SK-N-SH (cell line): ENCODE data around the gene DAB2IP. TPM values are rescaled to one million over a fixed set of nuclear protein-coding genes. Genes with fewer than 3 reads are reported as not detected.

Experiments
- CTCF ChIA-PET: fragments of 300-600, 350-600 bp; formaldehyde crosslinking; extraction: SDS; loops from one replicate; lab custom pipeline; 2021; lab: Yijun Ruan, JAX
- POLR2A ChIA-PET: fragments of 350-600 bp; sonication (Branson Sonifier 250); formaldehyde crosslinking; extraction: SDS; loops from one replicate; lab custom pipeline; 2020; ENCODE audit warnings: antibody characterized with exemption, inconsistent platforms; lab: Yijun Ruan, JAX
- DNase-seq: peaks from one replicate; pipeline ENCODE4 v3.0.0; 2012
- H2AFZ ChIP-seq: fragments of 200-600 bp; sonication (generic); 2 replicates; pipeline ENCODE4 v1.8.1; 2016; ENCODE audit warnings: antibody characterized with exemption, mild to moderate bottlenecking, low read depth
- H3F3A ChIP-seq: fragments of 200-600 bp; sonication (generic); replicated peaks from 2 replicates; pipeline ENCODE3; 2016; ENCODE audit warnings: antibody characterized with exemption, mild to moderate bottlenecking; ENCODE audit not compliant: insufficient read depth
- H3K27ac ChIP-seq, 2 experiments: fragments of 200-500 bp in 1 of 2; fragments of 200-600 bp in 1 of 2; sonication (Bioruptor generic) in 1 of 2; sonication (generic), shearing (Covaris generic) in 1 of 2; 2 replicates each; pipeline versions ENCODE4 v1.5.1 to v1.6.1; 2014 to 2016; ENCODE audit warnings: low read depth in 2 of 2, inconsistent platforms in 1 of 2, low read length in 1 of 2, mild to moderate bottlenecking in 1 of 2, mixed read lengths in 1 of 2
- H3K27me3 ChIP-seq: fragments of 200-600 bp; sonication (generic), shearing (Covaris generic); 2 replicates; pipeline ENCODE4 v1.6.1; 2016; ENCODE audit warnings: mixed run types; ENCODE audit not compliant: insufficient read depth
- H3K36me3 ChIP-seq, 2 experiments: fragments of 200-500 bp in 1 of 2; fragments of 200-600 bp in 1 of 2; sonication (Bioruptor generic) in 1 of 2; sonication (generic) in 1 of 2; replicated peaks in 1 of 2; 2 replicates each; pipeline versions ENCODE3 to v1.5.1; 2014 to 2016; ENCODE audit warnings: low read length in 1 of 2, mild to moderate bottlenecking in 1 of 2; ENCODE audit not compliant: insufficient read depth in 2 of 2, control insufficient read depth in 1 of 2
- H3K4me1 ChIP-seq, 2 experiments: fragments of 200-500 bp in 1 of 2; fragments of 200-600 bp in 1 of 2; sonication (Bioruptor generic) in 1 of 2; sonication (generic), shearing (Covaris generic) in 1 of 2; 2 replicates each; pipeline versions ENCODE4 v1.5.1 to v1.6.1; 2014 to 2016; ENCODE audit warnings: low read depth in 1 of 2, low read length in 1 of 2, mixed run types in 1 of 2; ENCODE audit not compliant: insufficient read depth in 2 of 2, control insufficient read depth in 1 of 2
- H3K4me2 ChIP-seq: fragments of 200-600 bp; sonication (generic), shearing (Covaris generic); 2 replicates; pipeline ENCODE4 v1.6.1; 2017; ENCODE audit warnings: mixed run types
- H3K4me3 ChIP-seq, 2 experiments: fragments of 200-500 bp in 1 of 2; fragments of 200-600 bp in 1 of 2; sonication (Bioruptor generic) in 1 of 2; sonication (generic), shearing (Covaris generic) in 1 of 2; 2 replicates each; pipeline versions ENCODE4 v1.5.1 to v1.8.1; 2014 to 2016; ENCODE audit warnings: low read depth in 2 of 2, inconsistent platforms in 1 of 2, low read length in 1 of 2, mild to moderate bottlenecking in 1 of 2, mixed read lengths in 1 of 2, moderate library complexity in 1 of 2
- H3K79me2 ChIP-seq: fragments of 200-600 bp; sonication (generic); 2 replicates; pipeline ENCODE4 v1.8.1; 2017; ENCODE audit warnings: mild to moderate bottlenecking; ENCODE audit not compliant: insufficient read depth
- H3K9ac ChIP-seq: fragments of 200-600 bp; sonication (generic); 2 replicates; pipeline ENCODE4 v1.6.1; 2017; ENCODE audit warnings: mixed run types
- H3K9me2 ChIP-seq: fragments of 200-600 bp; sonication (generic); 2 replicates; pipeline ENCODE4 v1.6.1; 2017; ENCODE audit warnings: mixed run types
- H3K9me3 ChIP-seq: fragments of 200-600 bp; sonication (generic); 2 replicates; pipeline ENCODE4 v1.6.1; 2017; ENCODE audit warnings: mixed run types, mild to moderate bottlenecking, moderate library complexity
- H4K20me1 ChIP-seq: fragments of 200-600 bp; sonication (generic); 2 replicates; pipeline ENCODE4 v1.6.1; 2017; ENCODE audit warnings: mild to moderate bottlenecking, mixed run types; ENCODE audit not compliant: insufficient read depth
- CHD2 ChIP-seq: fragments of 150-350 bp; IDR thresholded peaks from 2 replicates; pipeline ENCODE4 v1.6.1; 2018; ENCODE audit warnings: low read length; ENCODE audit not compliant: partially characterized antibody
- ELF1 ChIP-seq: IDR thresholded peaks from 2 replicates; pipeline ENCODE4 v1.4.0; 2012
- EP300 ChIP-seq, 2 experiments: IDR thresholded peaks; 2 replicates each; pipeline versions ENCODE4 v1.4.0 to v1.6.1; 2012; ENCODE audit warnings: borderline replicate concordance in 1 of 2, low read depth in 1 of 2, low read length in 1 of 2
- FOSL2 ChIP-seq: IDR thresholded peaks from 2 replicates; pipeline ENCODE4 v1.4.0; 2012; ENCODE audit warnings: low read depth, mild to moderate bottlenecking, moderate library complexity, borderline replicate concordance
- FOXM1 ChIP-seq: IDR thresholded peaks from 2 replicates; pipeline ENCODE4 v1.4.0; 2012; ENCODE audit warnings: low read depth, mild to moderate bottlenecking
- GABPA ChIP-seq: IDR thresholded peaks from 2 replicates; pipeline ENCODE4 v1.4.0; 2012; ENCODE audit warnings: low read depth, mild to moderate bottlenecking
- GATA2 ChIP-seq: sonication (generic); formaldehyde crosslinking; IDR thresholded peaks from 2 replicates; pipeline ENCODE4 v1.5.0; 2020; ENCODE audit warnings: mild to moderate bottlenecking, missing genetic modification reagents
- JUND ChIP-seq: IDR thresholded peaks from 2 replicates; pipeline ENCODE4 v1.4.0; 2012
- MXI1 ChIP-seq: IDR thresholded peaks from 2 replicates; pipeline ENCODE4 v1.6.1; 2012; ENCODE audit warnings: mild to moderate bottlenecking, low read depth, low read length, improper control_type of control experiment
- PBX3 ChIP-seq: IDR thresholded peaks from 2 replicates; pipeline ENCODE4; 2012
- POLR2AphosphoS5 ChIP-seq: IDR thresholded peaks from 2 replicates; pipeline ENCODE4 v1.6.1; 2012; ENCODE audit warnings: low read depth, low read length
- RFX5 ChIP-seq: IDR thresholded peaks from 2 replicates; pipeline ENCODE4 v1.6.1; 2012; ENCODE audit warnings: mild to moderate bottlenecking, improper control_type of control experiment, low read length
- RXRA ChIP-seq: IDR thresholded peaks from 2 replicates; pipeline ENCODE4 v1.4.0; 2012; ENCODE audit warnings: low read depth, mild to moderate bottlenecking, borderline replicate concordance
- TAF1 ChIP-seq: IDR thresholded peaks from 2 replicates; pipeline ENCODE4 v1.6.1; 2012; ENCODE audit warnings: low read depth, mild to moderate bottlenecking, low read length, moderate library complexity, borderline replicate concordance
- TCF12 ChIP-seq: IDR thresholded peaks from 2 replicates; pipeline ENCODE4 v1.4.0; 2012
- USF1 ChIP-seq: IDR thresholded peaks from 2 replicates; pipeline ENCODE4 v1.4.0; 2012; ENCODE audit warnings: low read depth, borderline replicate concordance
- USF2 ChIP-seq: fragments of 150-350 bp; IDR thresholded peaks from 2 replicates; pipeline ENCODE4 v1.6.1; 2017; ENCODE audit warnings: antibody characterized with exemption, low read length, low read depth, borderline replicate concordance
- WGBS: methylation state at CpG from one replicate; pipeline ENCODE4 v1.1.6; 2017; ENCODE audit warnings: low lambda C conversion rate; 5-methylcytosine and 5-hydroxymethylcytosine counted together
- polyA plus RNA-seq, 3 experiments: library from polyadenylated mRNA; depleted of rRNA; stranded (reverse); fragments of >200 nt; gene quantifications; 2 replicates each; pipeline ENCODE4 v1.2.3, GENCODE V29; 2012
- TF ChIP-seq, protein P1 (sequence below): fragments of 150-350 bp; IDR thresholded peaks from 2 replicates; pipeline ENCODE4 v1.6.1; 2016; ENCODE audit warnings: mild to moderate bottlenecking, low read depth, low read length
- TF ChIP-seq, protein P2 (sequence below): IDR thresholded peaks from 2 replicates; pipeline ENCODE4 v1.6.1; 2012; ENCODE audit warnings: mild to moderate bottlenecking, low read depth, low read length, moderate library complexity

The DAB2IP gene
- polyA plus RNA-seq, 1 of the 3 experiments (the other 2 are of a cell fraction): 21.4 TPM

GRCh38 chr9:121785673-121786542 is 134.5 kb downstream of the DAB2IP start:
- Histone ChIP-seq H3K9me3 (no peaks in the 10 kb centered on the region), H3K27ac (no peak overlapping the region; a peak in 1 of 4 replicates), H3K4me2 (no peak overlapping the region), H3K36me3 (peaks cover 0 to 36% of the 10 kb centered on the region in 2 experiments), H3K9ac (no peak overlapping the region), H3K4me3 (no peak overlapping the region), H2AFZ (no peak overlapping the region), H3K9me2 (no peaks in the 10 kb centered on the region), H4K20me1 (no peaks in the 10 kb centered on the region), H3K27me3 (no peaks in the 10 kb centered on the region), H3F3A (peaks cover 10% of the 10 kb centered on the region), H3K4me1 (peaks cover 0 to 18% of the 10 kb centered on the region in 2 experiments; a peak in 1 of 4 replicates), H3K79me2 (no peaks in the 10 kb centered on the region)
- TF ChIP-seq, protein P1, sequence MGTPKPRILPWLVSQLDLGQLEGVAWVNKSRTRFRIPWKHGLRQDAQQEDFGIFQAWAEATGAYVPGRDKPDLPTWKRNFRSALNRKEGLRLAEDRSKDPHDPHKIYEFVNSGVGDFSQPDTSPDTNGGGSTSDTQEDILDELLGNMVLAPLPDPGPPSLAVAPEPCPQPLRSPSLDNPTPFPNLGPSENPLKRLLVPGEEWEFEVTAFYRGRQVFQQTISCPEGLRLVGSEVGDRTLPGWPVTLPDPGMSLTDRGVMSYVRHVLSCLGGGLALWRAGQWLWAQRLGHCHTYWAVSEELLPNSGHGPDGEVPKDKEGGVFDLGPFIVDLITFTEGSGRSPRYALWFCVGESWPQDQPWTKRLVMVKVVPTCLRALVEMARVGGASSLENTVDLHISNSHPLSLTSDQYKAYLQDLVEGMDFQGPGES: no peak
- TF ChIP-seq USF1 (no peak), TCF12 (no peak), FOXM1 (no peak), MXI1 (no peak), ELF1 (no peak)
- CTCF ChIA-PET: interaction anchor here (1.1 to 1.7 kb wide), 2 partner anchors 41 to 99 kb away, joined by 3 to 4 read pairs; no protein-coding TSS in a partner anchor
- DNase-seq: no peak
- 95% methylated on average over 8 of the region's 11 CpGs for WGBS
- POLR2A ChIA-PET: no interaction called here

DNA sequence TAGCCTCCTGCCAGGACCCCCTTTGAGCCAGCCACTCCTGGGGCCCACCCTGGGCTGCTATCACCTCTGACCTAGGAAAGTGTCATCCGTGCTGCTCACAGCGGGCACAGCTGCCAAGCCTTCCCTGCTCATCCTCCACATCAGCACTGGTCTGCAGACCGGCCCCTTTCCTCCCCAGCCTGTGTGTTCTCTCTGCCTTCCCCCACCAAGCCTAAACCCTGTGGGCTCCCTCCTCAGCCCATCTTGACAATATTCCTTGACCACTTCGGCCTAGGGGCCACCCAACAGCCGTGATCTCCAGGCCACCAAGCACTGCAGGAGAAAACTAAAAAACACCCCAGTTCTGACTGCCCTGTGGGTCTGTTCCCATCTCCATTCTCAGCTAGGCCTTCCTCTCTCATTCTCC is 135.1 kb downstream of the DAB2IP start:
- Histone ChIP-seq H3K4me1 (peaks cover 0 to 18% of the 10 kb centered on the region in 2 experiments; a peak in 1 of 4 replicates), H3K9me2 (no peaks in the 10 kb centered on the region), H3K9ac (no peak overlapping the region), H3K9me3 (no peaks in the 10 kb centered on the region), H3K4me2 (no peak overlapping the region), H3K4me3 (no peak overlapping the region), H3K27ac (no peak overlapping the region; a peak in 1 of 4 replicates), H3K79me2 (no peaks in the 10 kb centered on the region), H3F3A (peaks cover 10% of the 10 kb centered on the region), H3K27me3 (no peaks in the 10 kb centered on the region), H4K20me1 (no peaks in the 10 kb centered on the region), H2AFZ (no peak overlapping the region), H3K36me3 (peaks cover 0 to 30% of the 10 kb centered on the region in 2 experiments)
- 90% methylated on average over 5 of the region's 5 CpGs for WGBS
- CTCF ChIA-PET: interaction anchor here (1.1 to 1.7 kb wide), 2 partner anchors 41 to 99 kb away, joined by 3 to 4 read pairs; no protein-coding TSS in a partner anchor
- POLR2A ChIA-PET: no interaction called here
- no peak for DNase-seq
- TF ChIP-seq PBX3: no peak
- no peak for TF ChIP-seq TAF1
- no peak for TF ChIP-seq GABPA
- no peak for TF ChIP-seq CHD2
- no peak for TF ChIP-seq GATA2
- no peak for TF ChIP-seq ELF1
- TF ChIP-seq POLR2AphosphoS5: no peak
- no peak for TF ChIP-seq USF2
- TF ChIP-seq TCF12: no peak
- no peak for TF ChIP-seq FOSL2
- no peak for TF ChIP-seq MXI1
- TF ChIP-seq EP300 (IDR thresholded peaks at IDR 0.05; ENCODE audit: borderline replicate concordance in 1 of 2, low read depth in 1 of 2, low read length in 1 of 2): no peak
- no peak for TF ChIP-seq RXRA
- no peak for TF ChIP-seq JUND
- TF ChIP-seq, protein P2, sequence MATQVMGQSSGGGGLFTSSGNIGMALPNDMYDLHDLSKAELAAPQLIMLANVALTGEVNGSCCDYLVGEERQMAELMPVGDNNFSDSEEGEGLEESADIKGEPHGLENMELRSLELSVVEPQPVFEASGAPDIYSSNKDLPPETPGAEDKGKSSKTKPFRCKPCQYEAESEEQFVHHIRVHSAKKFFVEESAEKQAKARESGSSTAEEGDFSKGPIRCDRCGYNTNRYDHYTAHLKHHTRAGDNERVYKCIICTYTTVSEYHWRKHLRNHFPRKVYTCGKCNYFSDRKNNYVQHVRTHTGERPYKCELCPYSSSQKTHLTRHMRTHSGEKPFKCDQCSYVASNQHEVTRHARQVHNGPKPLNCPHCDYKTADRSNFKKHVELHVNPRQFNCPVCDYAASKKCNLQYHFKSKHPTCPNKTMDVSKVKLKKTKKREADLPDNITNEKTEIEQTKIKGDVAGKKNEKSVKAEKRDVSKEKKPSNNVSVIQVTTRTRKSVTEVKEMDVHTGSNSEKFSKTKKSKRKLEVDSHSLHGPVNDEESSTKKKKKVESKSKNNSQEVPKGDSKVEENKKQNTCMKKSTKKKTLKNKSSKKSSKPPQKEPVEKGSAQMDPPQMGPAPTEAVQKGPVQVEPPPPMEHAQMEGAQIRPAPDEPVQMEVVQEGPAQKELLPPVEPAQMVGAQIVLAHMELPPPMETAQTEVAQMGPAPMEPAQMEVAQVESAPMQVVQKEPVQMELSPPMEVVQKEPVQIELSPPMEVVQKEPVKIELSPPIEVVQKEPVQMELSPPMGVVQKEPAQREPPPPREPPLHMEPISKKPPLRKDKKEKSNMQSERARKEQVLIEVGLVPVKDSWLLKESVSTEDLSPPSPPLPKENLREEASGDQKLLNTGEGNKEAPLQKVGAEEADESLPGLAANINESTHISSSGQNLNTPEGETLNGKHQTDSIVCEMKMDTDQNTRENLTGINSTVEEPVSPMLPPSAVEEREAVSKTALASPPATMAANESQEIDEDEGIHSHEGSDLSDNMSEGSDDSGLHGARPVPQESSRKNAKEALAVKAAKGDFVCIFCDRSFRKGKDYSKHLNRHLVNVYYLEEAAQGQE: no peak
- no peak for TF ChIP-seq RFX5
